Natural killer cell (primary cell): ENCODE data around the gene ATG10. TPM values are rescaled to one million over a fixed set of nuclear protein-coding genes. Genes with fewer than 3 reads are reported as not detected.
"Not testable (repeated sequence)": the region's sequence is repeated elsewhere in the genome, so short reads cannot be mapped to it uniquely, and the experiment has no call there.

Experiments used
- ATAC-seq, 3 donors: fragments of 150-1000 bp in 2 of 3; fragments of 200-7000 bp in 1 of 3; cut with Tn5 transposase; 1 replicate in 1 of 3; 2 replicates in 2 of 3; pipeline ENCODE4 v1.10.0; 2021; ENCODE audit warnings: mild to moderate bottlenecking in 2 of 3, moderate library complexity in 2 of 3
- DNase-seq, 2 donors: peaks; one replicate each; pipeline versions ENCODE4 v3.0.0 to v3.0.0-alpha.2; 2013 to 2021; ENCODE audit warnings: mixed read lengths in 1 of 2
- H3K27ac ChIP-seq: one replicate; pipeline ENCODE4 v1.5.1; 2013; ENCODE audit warnings: mild to moderate bottlenecking, low read length
- H3K27me3 ChIP-seq: one replicate; pipeline ENCODE4 v1.6.1; 2013; ENCODE audit warnings: low read length; ENCODE audit not compliant: control insufficient read depth, insufficient read depth
- H3K36me3 ChIP-seq: one replicate; pipeline ENCODE4 v1.6.1; 2013; ENCODE audit warnings: low read length; ENCODE audit not compliant: control insufficient read depth, insufficient read depth
- H3K4me1 ChIP-seq: one replicate; pipeline ENCODE4 v1.6.1; 2013; ENCODE audit warnings: low read length; ENCODE audit not compliant: control insufficient read depth, insufficient read depth
- H3K4me3 ChIP-seq: one replicate; pipeline ENCODE4 v1.5.1; 2013; ENCODE audit warnings: low read length
- H3K9me3 ChIP-seq: one replicate; pipeline ENCODE4 v1.6.1; 2013; ENCODE audit warnings: low read length; ENCODE audit not compliant: control insufficient read depth, insufficient read depth
- H3K27ac Mint-ChIP-seq, 2 donors: one replicate each; pipeline ENCODE4 v1.8.0; 2022; ENCODE audit warnings: mild to moderate bottlenecking in 2 of 2, mixed read lengths in 2 of 2, moderate library complexity in 1 of 2
- H3K27me3 Mint-ChIP-seq, 2 donors: one replicate each; pipeline ENCODE4 v1.8.0; 2022; ENCODE audit warnings: low read depth in 2 of 2, mixed read lengths in 2 of 2
- H3K36me3 Mint-ChIP-seq: one replicate; pipeline ENCODE4 v1.8.0; 2022; ENCODE audit warnings: mixed read lengths
- H3K4me1 Mint-ChIP-seq, 2 donors: one replicate each; pipeline ENCODE4 v1.8.0; 2022; ENCODE audit warnings: mixed read lengths in 2 of 2
- H3K4me3 Mint-ChIP-seq: one replicate; pipeline ENCODE4 v1.8.0; 2022; ENCODE audit warnings: mild to moderate bottlenecking, moderate library complexity, mixed read lengths
- H3K9me3 Mint-ChIP-seq, 2 donors: one replicate each; pipeline ENCODE4 v1.8.0; 2022; ENCODE audit warnings: mixed read lengths in 2 of 2
- WGBS: methylation state at CpG from one replicate; pipeline ENCODE4 v1.1.7; 2013; ENCODE audit warnings: missing lambda C conversion rate; ENCODE audit not compliant: insufficient coverage; 5-methylcytosine and 5-hydroxymethylcytosine counted together
- intact Hi-C: fragments of 100-400 bp; cut with micrococcal nuclease; formaldehyde crosslinking; loops from one replicate; pipeline ENCODE4 v1.14.2; 2022
- total RNA-seq, 4 donors: library from RNA; stranded (reverse); fragments of 120-200 nt in 1 of 4; gene quantifications; one replicate each; pipeline versions ENCODE4 v1.2.3 to v1.2.4, GENCODE V29; 2013 to 2022
- TF ChIP-seq, protein P1 (sequence below): fragments of 200-600 bp; IDR thresholded peaks from one replicate; pipeline ENCODE4 v1.8.0; 2022; ENCODE audit warnings: antibody characterized with exemption

Gene ATG10
- total RNA-seq, 3 donors from 2014 or later (not counting 1 experiment from before 2014, with no cell fraction given), result 9.0 to 11.5 (median 11.4) TPM

DNA sequence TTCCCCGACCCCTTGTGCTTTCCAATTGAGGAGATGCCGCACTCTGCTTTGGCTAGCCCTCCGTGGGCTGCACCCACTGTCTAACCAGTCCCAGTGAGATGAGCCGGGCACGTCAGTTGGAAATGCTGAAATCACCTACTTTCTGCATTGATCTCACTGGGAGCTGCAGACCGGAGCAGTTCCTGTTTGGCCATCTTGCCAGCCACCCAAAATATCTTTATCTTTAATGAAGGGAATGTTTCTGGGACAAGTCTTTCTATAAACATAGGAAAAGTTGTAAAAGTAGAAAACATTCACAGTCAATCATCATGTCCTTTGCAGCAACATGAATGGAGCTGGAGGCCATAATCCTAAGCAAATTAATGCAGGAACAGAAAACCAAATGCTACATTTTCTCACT is 158.8 kb downstream of the ATG10 start:
- H3K36me3 Mint-ChIP-seq, result peaks cover 34% of the 10 kb centered on the region
- H3K4me1 ChIP-seq, result no peaks in the 10 kb centered on the region
- 95% methylated on average over 5 of the region's 6 CpGs for WGBS
- H3K9me3 ChIP-seq, result no peaks in the 10 kb centered on the region
- H3K4me1 Mint-ChIP-seq, result peaks cover 0 to 7% of the 10 kb centered on the region in 2 donors
- H3K9me3 Mint-ChIP-seq, result peaks cover 13 to 18% of the 10 kb centered on the region in 2 donors
- TF ChIP-seq, protein P1, sequence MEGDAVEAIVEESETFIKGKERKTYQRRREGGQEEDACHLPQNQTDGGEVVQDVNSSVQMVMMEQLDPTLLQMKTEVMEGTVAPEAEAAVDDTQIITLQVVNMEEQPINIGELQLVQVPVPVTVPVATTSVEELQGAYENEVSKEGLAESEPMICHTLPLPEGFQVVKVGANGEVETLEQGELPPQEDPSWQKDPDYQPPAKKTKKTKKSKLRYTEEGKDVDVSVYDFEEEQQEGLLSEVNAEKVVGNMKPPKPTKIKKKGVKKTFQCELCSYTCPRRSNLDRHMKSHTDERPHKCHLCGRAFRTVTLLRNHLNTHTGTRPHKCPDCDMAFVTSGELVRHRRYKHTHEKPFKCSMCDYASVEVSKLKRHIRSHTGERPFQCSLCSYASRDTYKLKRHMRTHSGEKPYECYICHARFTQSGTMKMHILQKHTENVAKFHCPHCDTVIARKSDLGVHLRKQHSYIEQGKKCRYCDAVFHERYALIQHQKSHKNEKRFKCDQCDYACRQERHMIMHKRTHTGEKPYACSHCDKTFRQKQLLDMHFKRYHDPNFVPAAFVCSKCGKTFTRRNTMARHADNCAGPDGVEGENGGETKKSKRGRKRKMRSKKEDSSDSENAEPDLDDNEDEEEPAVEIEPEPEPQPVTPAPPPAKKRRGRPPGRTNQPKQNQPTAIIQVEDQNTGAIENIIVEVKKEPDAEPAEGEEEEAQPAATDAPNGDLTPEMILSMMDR, result no peak
- H3K27ac Mint-ChIP-seq, result no peak overlapping the region
- no peaks in the 10 kb centered on the region for H3K27me3 ChIP-seq
- ATAC-seq (no peak), DNase-seq (no peak)
- H3K36me3 ChIP-seq, result no peaks in the 10 kb centered on the region
- H3K4me3 Mint-ChIP-seq, result no peak overlapping the region
- H3K4me3 ChIP-seq, result no peak overlapping the region
- H3K27me3 Mint-ChIP-seq, result no peaks in the 10 kb centered on the region
- H3K27ac ChIP-seq, result no peak overlapping the region
- intact Hi-C loops, result no loop called here

DNA sequence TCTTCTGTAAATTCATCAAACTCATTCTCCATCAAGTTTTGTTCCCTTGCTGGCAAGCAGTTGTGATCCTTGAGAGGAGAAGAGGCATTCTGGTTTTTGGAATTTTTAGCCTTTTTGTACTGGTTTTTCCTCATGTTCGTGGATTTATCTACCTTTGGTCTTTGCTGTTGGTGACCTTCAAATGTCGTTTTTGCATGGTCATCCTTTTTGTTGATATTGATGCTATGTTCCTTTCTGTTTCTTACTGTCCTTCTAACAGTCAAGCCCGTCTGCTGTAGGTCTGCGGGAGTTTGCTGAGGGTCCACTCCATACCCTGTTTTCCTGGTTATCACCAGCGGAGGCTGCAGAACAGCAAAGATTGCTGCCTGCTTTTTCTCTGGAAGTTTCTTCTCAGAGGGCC is 165.4 kb downstream of the ATG10 start:
- H3K4me3 Mint-ChIP-seq, result no peak overlapping the region
- H3K9me3 Mint-ChIP-seq, result peaks cover 8 to 18% of the 10 kb centered on the region in 2 donors
- peaks cover 24% of the 10 kb centered on the region for H3K36me3 Mint-ChIP-seq
- DNase-seq (no peak), ATAC-seq (no peak)
- no peak overlapping the region for H3K27ac Mint-ChIP-seq
- H3K4me1 Mint-ChIP-seq, result no peaks in the 10 kb centered on the region
- H3K4me3 ChIP-seq, result no peak overlapping the region
- no peaks in the 10 kb centered on the region for H3K36me3 ChIP-seq
- no peaks in the 10 kb centered on the region for H3K27me3 Mint-ChIP-seq
- no peaks in the 10 kb centered on the region for H3K9me3 ChIP-seq
- intact Hi-C loops, result no loop called here
- no peaks in the 10 kb centered on the region for H3K27me3 ChIP-seq
- no peak overlapping the region for H3K27ac ChIP-seq
- H3K4me1 ChIP-seq, result no peaks in the 10 kb centered on the region
- 95% methylated on average over 5 of the region's 5 CpGs for WGBS
- TF ChIP-seq, protein P1, result no peak

DNA sequence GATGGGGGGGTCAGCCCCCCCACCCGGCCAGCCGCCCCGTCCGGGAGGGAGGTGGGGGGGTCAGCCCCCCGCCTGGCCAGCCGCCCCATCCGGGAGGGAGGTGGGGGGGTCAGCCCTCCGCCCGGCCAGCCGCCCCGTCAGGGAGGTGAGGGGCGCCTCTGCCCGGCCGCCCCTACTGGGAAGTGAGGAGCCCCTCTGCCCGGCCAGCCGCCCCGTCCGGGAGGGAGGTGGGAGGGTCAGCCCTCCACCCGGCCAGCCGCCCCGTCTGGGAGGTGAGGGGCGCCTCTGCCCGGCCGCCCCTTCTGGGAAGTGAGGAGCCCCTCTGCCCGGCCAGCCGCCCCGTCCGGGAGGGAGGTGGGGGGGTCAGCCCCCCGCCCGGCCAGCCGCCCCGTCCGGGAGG is 168.0 kb downstream of the ATG10 start:
- Mint-ChIP-seq H3K36me3 (peaks cover 14% of the 10 kb centered on the region), H3K9me3 (peaks cover 8 to 19% of the 10 kb centered on the region in 2 donors)
- H3K4me3 ChIP-seq, H3K4me1 Mint-ChIP-seq, H3K36me3 ChIP-seq, ATAC-seq, H3K27ac Mint-ChIP-seq, intact Hi-C loops, DNase-seq, H3K27ac ChIP-seq, H3K4me1 ChIP-seq, H3K27me3 ChIP-seq, H3K27me3 Mint-ChIP-seq, H3K4me3 Mint-ChIP-seq, H3K9me3 ChIP-seq: not testable (repeated sequence)
- WGBS, result no CpG with 5 or more reads among the region's 33 CpGs

DNA sequence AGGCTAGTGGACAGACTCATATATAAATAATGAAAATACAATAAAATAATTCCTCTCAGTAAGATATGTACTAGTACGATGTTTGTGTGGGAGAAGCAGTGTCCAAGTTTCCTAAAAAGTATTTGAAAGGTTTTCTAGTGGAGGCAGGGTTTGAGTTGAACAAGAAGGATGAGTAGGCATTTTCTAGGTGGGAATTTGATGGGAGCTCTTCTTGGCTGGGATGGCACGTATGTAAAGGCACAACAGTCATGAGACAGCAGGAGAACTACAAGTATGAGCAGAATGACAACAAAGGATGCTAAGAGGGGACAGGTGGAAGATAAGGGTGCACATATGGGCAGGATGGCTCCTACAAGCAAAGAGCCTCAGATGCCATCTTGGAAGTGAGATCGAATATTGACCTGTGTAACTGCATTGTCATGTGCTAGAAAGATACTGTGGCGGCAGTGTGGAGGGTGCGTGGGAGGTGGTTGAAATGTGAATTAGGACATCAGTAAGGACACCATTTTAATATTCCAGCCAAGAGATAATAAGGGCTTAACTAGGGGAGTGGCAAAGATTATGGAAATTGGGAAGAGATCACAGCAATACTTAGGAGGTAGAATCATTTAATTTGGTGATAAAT is 170.5 kb downstream of the ATG10 start:
- Mint-ChIP-seq H3K4me3 (no peak overlapping the region), H3K4me1 (no peaks in the 10 kb centered on the region), H3K9me3 (peaks cover 0 to 4% of the 10 kb centered on the region in 2 donors), H3K36me3 (no peaks in the 10 kb centered on the region), H3K27me3 (no peaks in the 10 kb centered on the region), H3K27ac (no peak overlapping the region)
- no peak overlapping the region for H3K27ac ChIP-seq
- 96% methylated on average over 5 of the region's 5 CpGs for WGBS
- no peak overlapping the region for H3K4me3 ChIP-seq
- no peak for ATAC-seq
- TF ChIP-seq, protein P1, result no peak
- no peaks in the 10 kb centered on the region for H3K27me3 ChIP-seq
- no peaks in the 10 kb centered on the region for H3K36me3 ChIP-seq
- intact Hi-C loops, result no loop called here
- no peaks in the 10 kb centered on the region for H3K9me3 ChIP-seq
- H3K4me1 ChIP-seq, result no peaks in the 10 kb centered on the region
- DNase-seq, result no peak
